ENCODE results near the gene LHX8. TPM values are rescaled to one million over a fixed set of nuclear protein-coding genes. Genes with fewer than 3 reads are reported as not detected.
"Not testable (repeated sequence)": the region's sequence is repeated elsewhere in the genome, so short reads cannot be mapped to it uniquely, and the experiment has no call there.

Gene LHX8
- total RNA-seq, 3 donors from 2014 or later, result not detected

DNA sequence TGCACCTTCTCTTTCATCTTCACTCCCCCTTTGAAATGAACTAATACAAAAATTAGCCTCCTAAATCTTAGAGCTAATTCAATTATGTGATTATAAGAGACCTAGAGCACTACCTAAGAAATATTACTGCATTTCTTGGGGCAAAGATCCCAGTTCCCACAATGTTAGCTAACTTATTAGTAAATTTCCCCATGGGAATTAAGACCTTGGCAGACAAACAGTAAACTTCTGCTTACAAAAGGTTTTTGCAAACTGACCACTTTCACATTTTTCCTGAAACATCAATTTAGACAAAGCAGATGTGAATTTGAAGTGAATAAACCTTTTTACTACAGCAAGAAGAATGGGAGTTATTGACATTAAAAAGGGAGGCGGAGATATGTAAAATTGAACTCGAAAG is 34.6 kb upstream of the LHX8 start:
- Histone ChIP-seq H3K4me1 (no peaks in the 10 kb centered on the region), H3K9me3 (no peaks in the 10 kb centered on the region), H3K27me3 (no peaks in the 10 kb centered on the region), H3K4me3 (no peak overlapping the region), H3K36me3 (no peaks in the 10 kb centered on the region), H3K27ac (no peak overlapping the region)
- TF ChIP-seq POLR2A (IDR thresholded peaks at IDR 0.05) (no peak), POLR2AphosphoS5 (IDR thresholded peaks at IDR 0.05) (no peak)
- TF ChIP-seq, protein P1, sequence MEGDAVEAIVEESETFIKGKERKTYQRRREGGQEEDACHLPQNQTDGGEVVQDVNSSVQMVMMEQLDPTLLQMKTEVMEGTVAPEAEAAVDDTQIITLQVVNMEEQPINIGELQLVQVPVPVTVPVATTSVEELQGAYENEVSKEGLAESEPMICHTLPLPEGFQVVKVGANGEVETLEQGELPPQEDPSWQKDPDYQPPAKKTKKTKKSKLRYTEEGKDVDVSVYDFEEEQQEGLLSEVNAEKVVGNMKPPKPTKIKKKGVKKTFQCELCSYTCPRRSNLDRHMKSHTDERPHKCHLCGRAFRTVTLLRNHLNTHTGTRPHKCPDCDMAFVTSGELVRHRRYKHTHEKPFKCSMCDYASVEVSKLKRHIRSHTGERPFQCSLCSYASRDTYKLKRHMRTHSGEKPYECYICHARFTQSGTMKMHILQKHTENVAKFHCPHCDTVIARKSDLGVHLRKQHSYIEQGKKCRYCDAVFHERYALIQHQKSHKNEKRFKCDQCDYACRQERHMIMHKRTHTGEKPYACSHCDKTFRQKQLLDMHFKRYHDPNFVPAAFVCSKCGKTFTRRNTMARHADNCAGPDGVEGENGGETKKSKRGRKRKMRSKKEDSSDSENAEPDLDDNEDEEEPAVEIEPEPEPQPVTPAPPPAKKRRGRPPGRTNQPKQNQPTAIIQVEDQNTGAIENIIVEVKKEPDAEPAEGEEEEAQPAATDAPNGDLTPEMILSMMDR (IDR thresholded peaks at IDR 0.05), result no peak
- intact Hi-C loops (cut with DNase I; ENCODE audit: low total_unique reads), result no loop called here
- DNase-seq (ENCODE audit: low spot score in 2 of 2), result no peak

DNA sequence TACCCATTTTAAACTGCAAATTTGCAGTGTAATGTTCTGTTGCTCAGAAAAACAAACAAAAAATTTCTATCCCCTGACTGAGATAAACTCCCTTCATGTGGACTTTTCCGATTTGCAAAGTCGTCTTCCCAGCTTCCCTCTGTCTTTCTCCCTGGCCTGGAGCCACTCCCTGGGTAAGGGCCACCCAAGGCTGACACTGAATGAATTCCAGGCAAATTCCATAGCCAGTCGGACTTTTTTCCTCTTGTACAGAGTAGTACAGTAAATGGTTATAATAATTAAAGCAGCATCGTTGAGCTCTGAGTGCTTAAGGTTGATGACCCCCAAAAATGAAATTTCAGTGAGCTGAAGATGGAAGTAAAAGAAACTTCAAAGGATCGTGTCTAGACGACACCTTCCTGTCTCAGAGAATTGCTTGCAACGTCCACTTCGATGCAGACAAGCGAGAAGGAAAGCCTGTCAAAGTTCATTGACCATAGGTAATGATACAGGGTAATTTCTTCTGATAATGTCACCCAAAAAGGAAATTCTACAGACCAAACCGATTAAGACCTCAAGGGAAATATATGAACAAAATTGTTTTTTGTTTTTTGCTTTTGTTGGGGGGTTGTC is 33.6 kb upstream of the LHX8 start:
- no peaks in the 10 kb centered on the region for H3K9me3 ChIP-seq
- no peak overlapping the region for H3K27ac ChIP-seq
- H3K36me3 ChIP-seq, result no peaks in the 10 kb centered on the region
- no peaks in the 10 kb centered on the region for H3K27me3 ChIP-seq
- no peak for DNase-seq (ENCODE audit: low spot score in 2 of 2)
- intact Hi-C loops (cut with DNase I; ENCODE audit: low total_unique reads), result no loop called here
- H3K4me3 ChIP-seq, result no peak overlapping the region
- H3K4me1 ChIP-seq, result no peaks in the 10 kb centered on the region
- TF ChIP-seq POLR2A (IDR thresholded peaks at IDR 0.05) (no peak), POLR2AphosphoS5 (IDR thresholded peaks at IDR 0.05) (no peak)
- TF ChIP-seq, protein P1 (IDR thresholded peaks at IDR 0.05), result no peak

DNA sequence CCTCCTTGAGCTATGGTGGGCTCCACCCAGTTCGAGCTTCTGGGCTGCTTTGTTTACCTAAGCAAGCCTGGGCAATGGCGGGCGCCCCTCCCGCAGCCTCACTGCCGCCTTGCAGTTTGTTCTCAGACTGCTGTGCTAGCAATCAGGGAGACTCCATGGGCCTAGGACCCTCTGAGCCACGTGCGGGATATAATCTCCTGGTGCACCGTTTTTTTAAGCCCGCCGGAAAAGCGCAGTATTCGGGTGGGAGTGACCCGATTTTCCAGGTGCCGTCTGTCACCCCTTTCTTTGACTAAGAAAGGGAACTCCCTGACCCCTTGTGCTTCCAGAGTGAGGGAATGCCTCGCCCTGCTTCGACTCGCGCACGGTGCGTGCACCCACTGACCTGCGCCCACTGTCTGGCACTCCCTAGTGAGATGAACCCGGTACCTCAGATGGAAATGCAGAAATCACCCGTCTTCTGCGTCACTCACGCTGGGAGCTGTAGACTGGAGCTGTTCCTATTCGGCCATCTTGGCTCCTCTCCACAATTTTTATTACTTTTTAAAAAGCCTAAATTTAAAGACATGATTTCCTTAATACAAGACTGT is 21.7 kb upstream of the LHX8 start:
- H3K27ac ChIP-seq; DNase-seq (ENCODE audit: low spot score in 2 of 2); H3K9me3 ChIP-seq; H3K4me1 ChIP-seq; H3K36me3 ChIP-seq; H3K27me3 ChIP-seq; H3K4me3 ChIP-seq; intact Hi-C loops (cut with DNase I; ENCODE audit: low total_unique reads): not testable (repeated sequence)

DNA sequence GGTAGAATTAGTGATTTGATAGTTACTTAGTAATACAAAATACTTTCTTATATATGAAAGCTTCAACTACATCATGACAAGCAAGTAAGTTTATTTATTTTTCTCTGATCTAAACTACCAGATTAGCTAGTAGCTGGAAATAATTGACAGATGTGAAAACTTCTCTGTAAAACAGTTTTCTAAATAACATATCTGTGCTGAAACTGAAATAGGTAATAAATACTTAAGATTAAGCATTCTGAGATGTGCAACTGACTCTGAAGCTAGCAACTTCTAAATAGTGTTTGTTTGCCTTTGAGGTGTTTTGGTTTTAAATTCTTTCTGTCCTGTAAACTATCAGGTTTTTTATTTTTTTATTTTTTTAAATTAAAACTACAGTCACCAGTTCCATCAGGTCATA is 18.5 kb upstream of the LHX8 start:
- Histone ChIP-seq H3K9me3 (no peaks in the 10 kb centered on the region), H3K27me3 (no peaks in the 10 kb centered on the region), H3K4me1 (no peaks in the 10 kb centered on the region), H3K4me3 (no peak overlapping the region), H3K27ac (no peak overlapping the region), H3K36me3 (no peaks in the 10 kb centered on the region)
- DNase-seq (ENCODE audit: low spot score in 2 of 2), result no peak
- TF ChIP-seq POLR2A (IDR thresholded peaks at IDR 0.05) (no peak), POLR2AphosphoS5 (IDR thresholded peaks at IDR 0.05) (no peak)
- TF ChIP-seq, protein P1 (IDR thresholded peaks at IDR 0.05), result no peak
- intact Hi-C loops (cut with DNase I; ENCODE audit: low total_unique reads), result no loop called here

DNA sequence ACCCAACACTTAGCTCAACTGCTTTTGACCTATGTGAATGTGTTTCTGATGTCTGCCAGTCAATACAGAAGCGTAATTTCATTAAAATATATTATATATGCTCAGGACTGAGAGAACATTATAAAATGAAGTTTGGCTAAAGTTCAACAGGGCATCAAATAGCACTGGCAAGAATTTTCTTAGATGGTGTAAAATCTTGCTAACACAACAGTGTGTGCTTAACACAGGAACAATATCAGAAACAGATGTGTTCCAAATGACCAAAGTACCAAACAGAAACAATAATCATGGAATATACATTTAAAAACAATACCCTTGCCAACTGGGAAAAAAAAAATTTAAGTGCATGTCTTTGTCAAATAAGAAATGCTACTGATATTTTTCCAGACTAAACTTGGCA is 10.4 kb upstream of the LHX8 start:
- no peak overlapping the region for H3K4me3 ChIP-seq
- peaks cover 0 to 15% of the 10 kb centered on the region in 2 donors for H3K9me3 ChIP-seq
- no peaks in the 10 kb centered on the region for H3K4me1 ChIP-seq
- intact Hi-C loops (cut with DNase I; ENCODE audit: low total_unique reads), result no loop called here
- peaks cover 0 to 46% of the 10 kb centered on the region in 2 donors for H3K27me3 ChIP-seq
- no peak for TF ChIP-seq POLR2A (IDR thresholded peaks at IDR 0.05)
- no peak for TF ChIP-seq POLR2AphosphoS5 (IDR thresholded peaks at IDR 0.05)
- no peak overlapping the region for H3K27ac ChIP-seq
- H3K36me3 ChIP-seq, result no peaks in the 10 kb centered on the region
- no peak for DNase-seq (ENCODE audit: low spot score in 2 of 2)

DNA sequence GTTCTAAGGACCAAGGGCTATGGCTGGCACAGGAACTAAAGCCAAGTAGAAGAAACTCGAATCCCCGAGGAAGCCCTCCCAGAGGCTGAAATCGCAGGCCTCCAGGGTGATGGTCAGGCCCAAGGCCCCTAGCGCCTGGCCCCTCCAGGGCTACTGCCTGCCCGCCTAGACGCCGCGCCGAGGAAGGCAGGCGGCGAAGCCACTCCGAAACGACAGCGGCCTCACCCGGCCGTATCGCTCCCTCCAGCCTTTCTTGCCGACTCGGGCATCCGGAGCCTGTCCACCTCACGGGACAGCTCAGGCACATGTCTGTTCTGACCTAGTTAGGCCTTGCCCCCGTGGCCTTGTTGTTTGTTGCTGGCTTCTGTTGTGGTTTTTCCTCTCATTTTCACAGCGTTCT is 9.7 kb upstream of the LHX8 start:
- Histone ChIP-seq H3K9me3 (peaks cover 0 to 15% of the 10 kb centered on the region in 2 donors), H3K27me3 (peaks cover 0 to 53% of the 10 kb centered on the region in 2 donors), H3K27ac (no peak overlapping the region), H3K4me3 (no peak overlapping the region), H3K4me1 (no peaks in the 10 kb centered on the region), H3K36me3 (no peaks in the 10 kb centered on the region)
- DNase-seq (ENCODE audit: low spot score in 2 of 2), result no peak
- intact Hi-C loops (cut with DNase I; ENCODE audit: low total_unique reads), result no loop called here
- TF ChIP-seq, protein P1 (IDR thresholded peaks at IDR 0.05), result no peak
- TF ChIP-seq POLR2AphosphoS5 (IDR thresholded peaks at IDR 0.05), result no peak
- no peak for TF ChIP-seq POLR2A (IDR thresholded peaks at IDR 0.05)
